Stimulated activated CD4-positive, alpha-beta T cell treated with anti-CD3 and anti-CD28 coated beads, Interleukin-1b, Interleukin-23, amount 100 ng/mL, for 24 hours (primary cell): Measurements from ENCODE around the gene RELN.

ENCODE experiments used
- DNase-seq, 4 experiments: peaks; one replicate each; pipeline ENCODE4 v3.0.0-alpha.2; 2020; ENCODE audit warnings: low read depth in 4 of 4, low spot score in 1 of 4

The RELN gene

GRCh38 chr7:103727982-103728610 is 261.4 kb downstream of the RELN start:
- DNase-seq = no peak

- DNase-seq = no peak
These were observed 270.4 kb downstream of the RELN start for GRCh38 chr7:103719070-103719469.

- DNase-seq = no peak
These were observed 270.9 kb downstream of the RELN start for GRCh38 chr7:103718482-103719061.

DNA sequence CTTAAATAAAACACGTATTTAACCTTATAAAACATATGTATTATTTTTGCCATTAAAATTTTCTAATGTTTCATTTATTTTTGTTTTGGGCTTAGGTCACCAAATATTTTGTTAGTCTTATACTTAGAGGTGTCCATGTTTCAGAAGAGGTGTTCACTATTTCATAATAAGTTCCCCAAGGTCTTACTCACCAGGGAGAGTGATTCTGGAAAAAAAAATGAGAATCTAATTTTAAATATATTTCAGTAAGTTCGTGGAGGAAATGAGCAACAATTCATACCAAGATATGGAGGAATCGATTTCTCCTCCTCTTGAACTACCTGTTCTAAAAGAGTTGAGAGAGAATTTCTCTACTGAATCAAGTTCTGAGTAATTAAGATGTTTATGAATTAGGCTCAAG is 271.9 kb downstream of the RELN start:
- no peak for DNase-seq

DNA sequence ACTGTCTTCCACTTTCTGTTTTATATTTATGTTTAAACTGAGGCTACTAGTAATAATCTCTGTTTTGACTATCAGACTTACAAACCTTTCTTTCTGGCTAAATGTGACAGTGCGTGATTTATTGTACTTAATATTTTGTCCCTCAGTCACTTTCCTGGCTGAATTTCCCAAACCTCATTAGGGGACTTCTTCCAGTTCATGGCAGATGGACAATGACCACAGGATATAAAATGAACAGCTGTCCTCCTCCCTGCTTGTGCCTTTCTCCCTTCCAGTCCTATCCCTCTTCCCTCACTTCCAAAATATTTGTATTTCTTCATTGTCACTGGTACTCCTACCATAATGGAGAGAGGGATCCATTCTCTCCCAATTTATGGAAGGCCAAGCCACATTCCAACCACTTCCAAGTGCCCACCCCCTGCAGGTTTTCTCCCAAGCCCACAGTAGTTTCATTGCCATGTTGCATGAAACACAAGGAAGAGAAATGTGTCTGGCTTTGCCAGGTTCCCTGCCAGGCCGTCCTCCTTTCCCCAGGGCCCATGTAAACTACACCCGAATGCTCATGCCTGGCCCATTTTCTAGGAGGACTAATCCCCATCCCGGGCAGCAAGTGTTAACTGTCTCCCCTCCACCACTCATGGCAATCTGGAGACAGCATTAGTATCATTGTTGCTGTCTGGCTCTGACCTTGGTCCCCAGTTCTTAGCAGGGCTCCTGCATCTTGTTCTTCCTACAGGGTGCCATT is 273.9 kb downstream of the RELN start:
- DNase-seq = no peak

- DNase-seq = no peak
These were observed 275.0 kb downstream of the RELN start for GRCh38 chr7:103714376-103714927.

GRCh38 chr7:103712991-103713778 is 276.3 kb downstream of the RELN start:
- no peak for DNase-seq

- no peak for DNase-seq
These were observed 278.0 kb downstream of the RELN start for GRCh38 chr7:103711413-103711812.

- no peak for DNase-seq
These were observed 279.2 kb downstream of the RELN start for GRCh38 chr7:103710247-103710646.

- no peak for DNase-seq
These were observed 282.7 kb downstream of the RELN start for GRCh38 chr7:103706805-103707204.

- no peak for DNase-seq
These were observed 283.9 kb downstream of the RELN start for GRCh38 chr7:103705542-103705941.

GRCh38 chr7:103704701-103705100 is 284.8 kb downstream of the RELN start:
- DNase-seq = no peak

GRCh38 chr7:103702982-103703381 is 286.5 kb downstream of the RELN start:
- no peak for DNase-seq

GRCh38 chr7:103702454-103702853 is 287.0 kb downstream of the RELN start:
- no peak for DNase-seq

- no peak for DNase-seq
These were observed 290.4 kb downstream of the RELN start for GRCh38 chr7:103699032-103699431.

DNA sequence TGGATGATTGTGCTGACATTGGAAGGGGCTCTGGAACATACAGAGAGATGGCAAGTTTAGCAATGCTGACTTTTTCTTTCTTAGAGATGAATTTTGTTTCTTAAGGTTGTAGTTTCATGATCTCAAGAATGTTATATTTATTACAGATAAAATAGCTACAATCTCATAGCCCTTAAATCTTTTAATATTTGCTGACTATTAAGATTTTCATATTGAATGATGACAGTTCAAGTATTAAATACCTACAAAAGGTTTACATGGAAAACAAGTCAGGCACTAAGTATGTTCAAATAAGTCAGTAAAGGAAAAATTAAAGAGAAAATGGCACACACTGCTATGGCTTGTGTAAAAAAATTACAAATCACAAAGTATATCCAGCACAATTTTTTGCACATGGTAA is 291.4 kb downstream of the RELN start:
- no peak for DNase-seq

GRCh38 chr7:103695521-103695920 is 293.9 kb downstream of the RELN start:
- no peak for DNase-seq

DNA sequence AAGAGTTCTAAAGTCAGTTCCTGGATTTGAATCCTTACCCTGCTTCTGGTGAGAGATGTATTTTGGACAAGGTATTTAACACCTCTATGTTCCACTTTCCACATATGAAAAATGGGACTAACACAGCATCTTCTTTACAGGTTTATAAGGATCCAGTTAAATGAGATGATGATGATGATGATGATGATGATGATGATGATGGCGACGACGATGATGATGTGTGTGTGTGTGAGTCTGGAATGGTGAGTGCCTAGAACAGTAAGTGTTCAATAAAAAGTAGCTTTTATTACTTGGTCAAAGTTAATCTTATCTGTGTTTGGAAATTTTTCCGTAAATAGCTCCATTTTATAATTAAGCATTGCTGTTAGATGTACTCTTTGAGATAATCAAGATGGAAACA is 295.2 kb downstream of the RELN start:
- DNase-seq = no peak

GRCh38 chr7:103691291-103691690 is 298.2 kb downstream of the RELN start:
- DNase-seq = no peak

DNA sequence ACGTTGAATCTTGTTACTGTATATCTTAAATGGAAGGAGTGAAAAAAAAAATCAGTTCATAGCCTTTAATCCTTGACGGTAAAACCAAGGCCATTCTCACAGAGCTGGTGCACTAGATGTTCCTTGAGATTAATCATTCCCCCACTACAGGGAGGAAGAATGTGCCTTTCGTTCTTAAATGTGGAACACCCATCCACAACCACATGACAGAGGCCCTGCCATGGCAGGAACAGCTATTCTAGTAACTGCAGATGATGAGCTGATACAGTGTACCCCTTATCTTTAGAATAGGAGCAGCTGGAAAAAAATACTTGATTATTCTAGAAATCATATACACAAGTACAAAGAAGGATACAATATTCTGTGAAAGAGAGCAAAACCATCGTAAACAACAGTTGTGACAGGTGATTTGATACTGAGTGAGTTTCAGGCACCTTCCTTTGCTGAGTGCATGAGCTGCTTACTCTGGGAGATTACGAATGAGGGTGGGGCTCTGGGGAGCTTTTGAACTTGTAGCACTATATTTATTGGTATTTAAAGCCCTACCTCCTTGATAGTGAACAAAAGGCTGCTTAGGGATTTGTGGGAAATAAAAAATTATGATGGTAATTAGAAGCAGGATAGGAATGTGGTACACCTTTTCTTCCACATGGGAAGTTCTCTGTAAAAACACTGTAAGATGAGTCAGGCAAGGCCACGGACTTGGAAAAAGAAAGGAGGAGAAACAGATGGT is 299.1 kb downstream of the RELN start:
- DNase-seq = no peak

DNA sequence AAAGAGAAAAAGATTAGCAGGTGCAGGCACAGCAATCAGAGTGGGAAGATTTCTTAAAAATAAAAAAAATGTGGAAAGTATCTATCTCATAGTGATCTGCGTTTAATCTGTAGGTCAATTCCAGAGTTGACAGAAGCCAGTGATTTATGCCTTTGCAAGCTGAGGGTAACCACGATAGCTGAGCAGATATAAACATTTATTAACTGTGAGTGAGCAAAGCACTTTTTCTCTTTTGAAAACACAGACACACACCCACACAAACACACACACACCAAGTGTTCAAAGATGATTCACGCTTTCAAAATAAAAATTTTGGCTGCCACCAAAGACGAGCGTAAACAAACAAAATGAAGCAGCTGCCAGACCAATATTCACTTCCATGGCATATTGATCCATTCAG is 300.2 kb downstream of the RELN start:
- DNase-seq = no peak
